B cell (primary cell): Measurements from ENCODE around the gene NTMT1.

ENCODE experiments used
- CTCF ChIP-seq: fragments of 200-600 bp; IDR thresholded peaks from one replicate; pipeline ENCODE4 v1.8.0; 2022; ENCODE audit warnings: antibody characterized with exemption, mild to moderate bottlenecking
- EZH2 ChIP-seq: IDR thresholded peaks from 2 replicates; pipeline ENCODE4 v1.6.1; 2012; ENCODE audit warnings: borderline replicate concordance, low read depth, mild to moderate bottlenecking, moderate library complexity, low read length; ENCODE audit not compliant: insufficient read depth, poor library complexity, severe bottlenecking

GRCh38 chr9:129635099-129636065, 9.4 kb downstream of the NTMT1 start:
- TF ChIP-seq CTCF (no peak), EZH2 (no peak)
